GM23248 (cell line): ENCODE data around the gene PITPNM3. TPM values are rescaled to one million over a fixed set of nuclear protein-coding genes. Genes with fewer than 3 reads are reported as not detected.
"Not testable (repeated sequence)": the region's sequence is repeated elsewhere in the genome, so short reads cannot be mapped to it uniquely, and the experiment has no call there.

Experiments
- DNase-seq: peaks from one replicate; pipeline ENCODE4 v3.0.0-alpha.2; 2015
- H2AFZ ChIP-seq: fragments of 200-600 bp; sonication (generic); 2 replicates; pipeline ENCODE4 v1.6.1; 2016; ENCODE audit warnings: antibody characterized with exemption
- H3F3A ChIP-seq: fragments of 200-600 bp; sonication (generic); 2 replicates; pipeline ENCODE4 v1.6.1; 2016; ENCODE audit warnings: mild to moderate bottlenecking, antibody characterized with exemption, mixed run types; ENCODE audit not compliant: insufficient read depth
- H3K27ac ChIP-seq: fragments of 200-600 bp; sonication (generic); 2 replicates; pipeline ENCODE4 v1.5.1; 2016; ENCODE audit warnings: mild to moderate bottlenecking
- H3K27me3 ChIP-seq: fragments of 200-600 bp; sonication (generic); replicated peaks from 2 replicates; pipeline ENCODE4 v1.6.1; 2016; ENCODE audit warnings: mild to moderate bottlenecking; ENCODE audit not compliant: insufficient read depth
- H3K36me3 ChIP-seq: fragments of 200-600 bp; sonication (generic); 2 replicates; pipeline ENCODE4 v1.6.1; 2016; ENCODE audit warnings: low read depth, mild to moderate bottlenecking
- H3K4me1 ChIP-seq: fragments of 200-600 bp; sonication (generic); 2 replicates; pipeline ENCODE4 v1.6.1; 2016; ENCODE audit warnings: mild to moderate bottlenecking; ENCODE audit not compliant: insufficient read depth
- H3K4me2 ChIP-seq: fragments of 200-600 bp; sonication (generic); one replicate; pipeline ENCODE4 v1.6.1; 2016; ENCODE audit warnings: mild to moderate bottlenecking; ENCODE audit not compliant: unreplicated experiment
- H3K4me3 ChIP-seq: fragments of 200-600 bp; sonication (generic); 2 replicates; pipeline ENCODE4 v1.5.1; 2016; ENCODE audit warnings: mild to moderate bottlenecking
- H3K79me2 ChIP-seq: fragments of 200-600 bp; sonication (generic); 2 replicates; pipeline ENCODE4 v1.6.1; 2016; ENCODE audit warnings: mild to moderate bottlenecking; ENCODE audit not compliant: insufficient read depth
- H3K9ac ChIP-seq: fragments of 200-600 bp; sonication (generic); 2 replicates; pipeline ENCODE4 v1.6.1; 2016; ENCODE audit warnings: mild to moderate bottlenecking
- H3K9me2 ChIP-seq: fragments of 200-600 bp; sonication (generic); 2 replicates; pipeline ENCODE4 v1.6.1; 2016; ENCODE audit warnings: mixed run types, mild to moderate bottlenecking, moderate library complexity; ENCODE audit not compliant: insufficient read depth
- H3K9me3 ChIP-seq: fragments of 200-600 bp; sonication (generic); one replicate; pipeline ENCODE4 v1.6.1; 2017; ENCODE audit warnings: low read depth
- H4K20me1 ChIP-seq: fragments of 200-600 bp; sonication (generic); 2 replicates; pipeline ENCODE4 v1.6.0; 2016; ENCODE audit not compliant: insufficient read depth
- EZH2 ChIP-seq: fragments of 200-600 bp; sonication (generic); IDR thresholded peaks from 2 replicates; pipeline ENCODE4 v1.6.1; 2018; ENCODE audit warnings: antibody characterized with exemption, mild to moderate bottlenecking; ENCODE audit not compliant: insufficient read depth, poor library complexity, severe bottlenecking
- EZH2phosphoT487 ChIP-seq: fragments of 200-600 bp; sonication (generic); IDR thresholded peaks from 2 replicates; pipeline ENCODE4 v1.6.1; 2018; ENCODE audit warnings: antibody characterized with exemption, moderate library complexity, mild to moderate bottlenecking, low read depth; ENCODE audit not compliant: insufficient read depth
- WGBS, 2 experiments: methylation state at CpG; one replicate each; pipeline ENCODE4 v1.1.6; 2015 to 2017; ENCODE audit warnings: low lambda C conversion rate in 2 of 2, low coverage in 1 of 2; ENCODE audit errors: missing lambda C conversion rate in 2 of 2; 5-methylcytosine and 5-hydroxymethylcytosine counted together
- in situ Hi-C: fragments of 300-500 bp; cut with MboI; formaldehyde crosslinking; loops from 2 replicates; pipeline ENCODE4 v1.15.0; 2020
- polyA plus RNA-seq: library from polyadenylated mRNA; unstranded; fragments of >200 nt; fragmentation: Nextera tagmentation; extraction: Ambion mirVana; gene quantifications from 2 replicates; pipeline ENCODE4 v1.2.1, GENCODE V29; 2016
- total RNA-seq: library from RNA; depleted of rRNA; stranded (reverse); fragments of >200 nt; shearing (Covaris generic); gene quantifications from 2 replicates; pipeline ENCODE4 v1.2.3, GENCODE V29; 2014

PITPNM3 gene
- total and polyA plus RNA-seq, 2 experiments from 2014 or later, result 6.5 to 12.8 TPM

- Histone ChIP-seq H3K27ac (peak overlapping the region; percentile 57; the same call in 1 of the 2 replicates), H3K9me2 (no peaks in the 10 kb centered on the region), H3K79me2 (no peaks in the 10 kb centered on the region), H3K4me1 (peaks cover 21% of the 10 kb centered on the region), H3K4me2 (no peak overlapping the region), H3K4me3 (no peak overlapping the region), H3F3A (peaks cover 46% of the 10 kb centered on the region), H3K9ac (no peak overlapping the region), H2AFZ (no peak overlapping the region), H3K36me3 (peaks cover 3% of the 10 kb centered on the region; the same call in 1 of the 2 replicates), H3K9me3 (no peaks in the 10 kb centered on the region), H4K20me1 (no peaks in the 10 kb centered on the region), H3K27me3 (no peaks in the 10 kb centered on the region)
- DNase-seq, result no peak
- WGBS, 2 experiments, result 86 to 88% methylated on average over 7 of the region's 7 CpGs
- in situ Hi-C loops, result no loop called here
- TF ChIP-seq EZH2 (no peak), EZH2phosphoT487 (no peak)
Measured at GRCh38 chr17:6576038-6576785, 19.9 kb upstream of the PITPNM3 start.

- 0 out of 2 replicates have a peak overlapping the region, but pooled peaks have one; percentile 18 for H3K9ac ChIP-seq
- H2AFZ ChIP-seq, result no peak overlapping the region
- no peaks in the 10 kb centered on the region for H3K9me2 ChIP-seq
- H3K4me1 ChIP-seq, result peaks cover 21% of the 10 kb centered on the region
- H3K36me3 ChIP-seq, result peaks cover 3% of the 10 kb centered on the region; the same call in 1 of the 2 replicates
- H3K4me3 ChIP-seq, result 0 out of 2 replicates have a peak overlapping the region, but pooled peaks have one; percentile 16
- peak overlapping the region; percentile 81 for H3K4me2 ChIP-seq
- peaks cover 46% of the 10 kb centered on the region for H3F3A ChIP-seq
- WGBS, 2 experiments, result 68 to 69% methylated on average over 5 of the region's 5 CpGs
- no peaks in the 10 kb centered on the region for H3K79me2 ChIP-seq
- H3K27me3 ChIP-seq, result no peaks in the 10 kb centered on the region
- H3K9me3 ChIP-seq, result no peaks in the 10 kb centered on the region
- H4K20me1 ChIP-seq, result no peaks in the 10 kb centered on the region
- peak overlapping the region; percentile 57 for H3K27ac ChIP-seq
- in situ Hi-C loops, result no loop called here
- DNase-seq, result peak; percentile 23
- TF ChIP-seq EZH2phosphoT487 (no peak), EZH2 (no peak)
Measured at GRCh38 chr17:6575596-6575988, 19.2 kb upstream of the PITPNM3 start.

DNA sequence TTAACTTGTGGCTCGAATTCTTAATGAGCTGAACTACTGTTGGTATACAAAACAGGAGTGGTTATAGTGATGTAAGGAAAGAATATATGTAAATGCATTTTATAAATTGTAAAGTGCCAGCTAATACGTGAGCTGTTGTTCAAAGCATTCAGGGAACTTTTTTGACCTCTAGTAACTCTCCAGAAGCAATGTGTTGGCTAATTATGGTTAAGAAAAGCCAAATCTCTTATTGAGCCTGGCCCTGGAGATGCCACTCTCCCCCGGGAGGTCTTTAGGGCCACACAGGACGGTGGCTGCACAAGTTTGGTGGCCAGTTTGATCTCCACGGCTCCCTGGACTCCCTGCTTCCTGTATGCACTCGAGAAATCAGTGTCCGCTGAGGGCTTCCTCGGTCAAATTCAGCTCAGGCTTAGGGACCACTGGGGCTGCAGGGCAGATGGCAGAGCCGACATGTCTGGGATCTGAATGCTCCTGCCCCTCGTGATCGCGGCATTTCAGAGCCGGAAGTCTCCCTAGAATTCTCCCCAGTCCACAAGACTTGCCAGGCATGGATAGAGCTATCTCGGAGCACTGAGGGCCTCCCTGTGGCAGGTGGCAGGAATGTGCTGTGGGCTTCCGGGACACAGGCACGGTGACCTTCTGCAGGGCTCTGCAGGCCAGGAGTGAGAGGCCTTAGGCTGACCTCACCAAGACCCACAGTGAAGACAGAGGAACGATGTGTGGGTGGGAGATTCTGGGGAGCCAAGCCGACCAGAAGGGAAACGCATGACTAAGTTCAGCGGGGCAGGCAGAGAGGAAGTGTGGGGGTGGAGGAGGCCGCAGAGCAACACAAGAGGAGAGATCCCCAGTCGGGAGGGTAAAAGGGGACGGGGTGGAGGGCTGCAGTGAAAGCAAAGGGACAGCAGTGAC lies 18.6 kb upstream of the PITPNM3 start:
- no peak overlapping the region for H2AFZ ChIP-seq
- H3F3A ChIP-seq, result peaks cover 46% of the 10 kb centered on the region
- 43 to 48% methylated on average over 22 to 23 of the region's 23 CpGs for whole genome bisulfite sequencing, 2 experiments
- H3K9me2 ChIP-seq, result no peaks in the 10 kb centered on the region
- no peaks in the 10 kb centered on the region for H3K9me3 ChIP-seq
- H3K27ac ChIP-seq, result peak overlapping the region; percentile 57
- no peak for TF ChIP-seq EZH2phosphoT487
- no peak for TF ChIP-seq EZH2
- H3K4me1 ChIP-seq, result peaks cover 21% of the 10 kb centered on the region
- H3K9ac ChIP-seq, result peak overlapping the region; percentile 36
- peak overlapping the region; percentile 81 for H3K4me2 ChIP-seq
- no peaks in the 10 kb centered on the region for H3K79me2 ChIP-seq
- H3K27me3 ChIP-seq, result no peaks in the 10 kb centered on the region
- H3K4me3 ChIP-seq, result peak overlapping the region; percentile 16; the same call in 1 of the 2 replicates
- peak; percentile 89 for DNase-seq
- peaks cover 3% of the 10 kb centered on the region; the same call in 1 of the 2 replicates for H3K36me3 ChIP-seq
- no peaks in the 10 kb centered on the region for H4K20me1 ChIP-seq
- in situ Hi-C loops, result no loop called here

GRCh38 chr17:6573982-6574686 lies 17.8 kb upstream of the PITPNM3 start:
- Histone ChIP-seq H3K9ac (no peak overlapping the region), H2AFZ (no peak overlapping the region), H3K4me2 (peak overlapping the region; percentile 81), H3K79me2 (no peaks in the 10 kb centered on the region), H3K27ac (no peak overlapping the region; the same call in 1 of the 2 replicates), H3K4me3 (no peak overlapping the region), H3K27me3 (no peaks in the 10 kb centered on the region), H4K20me1 (no peaks in the 10 kb centered on the region), H3K36me3 (peaks cover 3% of the 10 kb centered on the region; the same call in 1 of the 2 replicates), H3K9me2 (no peaks in the 10 kb centered on the region), H3K9me3 (no peaks in the 10 kb centered on the region), H3F3A (peaks cover 43% of the 10 kb centered on the region), H3K4me1 (peaks cover 21% of the 10 kb centered on the region)
- no peak for TF ChIP-seq EZH2phosphoT487
- in situ Hi-C loops, result no loop called here
- WGBS, 2 experiments, result 89 to 92% methylated on average over 13 of the region's 13 CpGs
- DNase-seq, result no peak

DNA sequence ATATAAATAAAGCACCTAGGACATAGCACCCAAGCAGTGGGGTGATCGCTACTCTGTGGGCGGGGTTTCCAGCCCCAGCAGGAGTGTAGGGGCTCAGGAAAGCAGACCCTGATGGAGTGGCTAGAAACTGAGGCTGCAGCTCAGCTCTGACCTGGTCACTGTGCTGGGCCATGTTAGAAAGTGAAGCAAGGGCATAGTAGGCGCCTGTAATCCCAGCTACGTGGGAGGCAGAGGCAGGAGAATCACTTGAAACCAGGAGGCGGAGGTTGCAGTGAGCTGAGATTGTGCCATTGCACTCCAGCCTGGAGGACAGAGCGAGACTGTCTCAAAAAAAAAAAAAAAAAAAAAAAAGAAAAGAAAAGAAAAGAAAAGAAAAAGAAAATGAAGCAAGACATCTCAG lies 17.1 kb upstream of the PITPNM3 start:
- H4K20me1 ChIP-seq, H2AFZ ChIP-seq, H3K4me2 ChIP-seq, H3K79me2 ChIP-seq, H3K27me3 ChIP-seq, H3K27ac ChIP-seq, DNase-seq, H3K9ac ChIP-seq, H3K4me3 ChIP-seq, H3K9me3 ChIP-seq, H3K36me3 ChIP-seq, in situ Hi-C loops, H3K9me2 ChIP-seq: not testable (repeated sequence)
- Histone ChIP-seq H3K4me1 (peaks cover 21% of the 10 kb centered on the region), H3F3A (peaks cover 37% of the 10 kb centered on the region)
- 92% methylated on average over 6 of the region's 6 CpGs for WGBS, 2 experiments
